Measurements from ENCODE around the gene KRT33B. TPM values are rescaled to one million over a fixed set of nuclear protein-coding genes. Genes with fewer than 3 reads are reported as not detected.

The KRT33B gene
- polyA plus RNA-seq, 1 donor (not counting 4 experiments of a cell fraction or from before 2014, with no cell fraction given) = 0.21 TPM

GRCh38 chr17:41345992-41346391 is 23.6 kb downstream of the KRT33B start:
- dilution Hi-C loops (cut with MboI; ENCODE audit: extremely low pct_ligation_motif_present, low sequenced_read_pairs) = no loop called here
- peaks cover 20% of the 10 kb centered on the region for H3K4me1 ChIP-seq (ENCODE audit: control insufficient read depth, extremely low read depth, insufficient read depth, low read length)
- H3K79me2 ChIP-seq (ENCODE audit: control insufficient read depth, insufficient read depth, low read length) = no peaks in the 10 kb centered on the region
- FAIRE-seq (no peak), DNase-seq (ENCODE audit: low read depth, low spot score) (no peak)
- no peaks in the 10 kb centered on the region for H3K27me3 ChIP-seq (ENCODE audit: control insufficient read depth, extremely low read depth, insufficient read depth, low read length)
- H3K9ac ChIP-seq (ENCODE audit: control insufficient read depth, extremely low read depth, insufficient read depth, low read length) = no peak overlapping the region
- no peaks in the 10 kb centered on the region for H3K36me3 ChIP-seq (ENCODE audit: control insufficient read depth in 2 of 2, extremely low read depth in 1 of 2, insufficient read depth in 2 of 2, low read length in 2 of 2)
- H3K4me2 ChIP-seq (ENCODE audit: control insufficient read depth, extremely low read depth, insufficient read depth, low read depth, low read length) = no peak overlapping the region
- no peaks in the 10 kb centered on the region for H4K20me1 ChIP-seq (ENCODE audit: control insufficient read depth, extremely low read depth, insufficient read depth, low read length)
- H2AFZ ChIP-seq (ENCODE audit: control insufficient read depth, low read length) = no peak overlapping the region
- TF ChIP-seq CTCF (optimal IDR thresholded peaks at IDR 0.05 in 1 of 3, IDR thresholded peaks at IDR 0.05 in 1 of 3, conservative IDR thresholded peaks at IDR 0.05 in 1 of 3; ENCODE audit: extremely low read depth in 1 of 3, insufficient read depth in 2 of 3, low read length in 3 of 3) (no peak), EZH2 (IDR thresholded peaks at IDR 0.05; ENCODE audit: low read length) (no peak)
- no peaks in the 10 kb centered on the region for H3K9me3 ChIP-seq (ENCODE audit: control insufficient read depth, low read depth, low read length)
- no peak overlapping the region for H3K4me3 ChIP-seq (ENCODE audit: control insufficient read depth in 2 of 3, extremely low read depth in 1 of 3, insufficient read depth in 2 of 3, low read depth in 1 of 3, low read length in 3 of 3)
- no peaks in the 10 kb centered on the region for H3K9me1 ChIP-seq (ENCODE audit: control insufficient read depth, extremely low read depth, insufficient read depth, low read length)
- H3K27ac ChIP-seq (ENCODE audit: control insufficient read depth, insufficient read depth, low read length) = no peak overlapping the region

GRCh38 chr17:41343029-41343428 is 26.6 kb downstream of the KRT33B start:
- H2AFZ ChIP-seq (ENCODE audit: control insufficient read depth, low read length) = no peak overlapping the region
- H4K20me1 ChIP-seq (ENCODE audit: control insufficient read depth, extremely low read depth, insufficient read depth, low read length) = no peaks in the 10 kb centered on the region
- no peaks in the 10 kb centered on the region for H3K27me3 ChIP-seq (ENCODE audit: control insufficient read depth, extremely low read depth, insufficient read depth, low read length)
- H3K36me3 ChIP-seq (ENCODE audit: control insufficient read depth in 2 of 2, extremely low read depth in 1 of 2, insufficient read depth in 2 of 2, low read length in 2 of 2) = no peaks in the 10 kb centered on the region
- peaks cover 22% of the 10 kb centered on the region for H3K4me1 ChIP-seq (ENCODE audit: control insufficient read depth, extremely low read depth, insufficient read depth, low read length)
- no peaks in the 10 kb centered on the region for H3K9me3 ChIP-seq (ENCODE audit: control insufficient read depth, low read depth, low read length)
- TF ChIP-seq EZH2 (IDR thresholded peaks at IDR 0.05; ENCODE audit: low read length) (no peak), CTCF (optimal IDR thresholded peaks at IDR 0.05 in 1 of 3, IDR thresholded peaks at IDR 0.05 in 1 of 3, conservative IDR thresholded peaks at IDR 0.05 in 1 of 3; ENCODE audit: extremely low read depth in 1 of 3, insufficient read depth in 2 of 3, low read length in 3 of 3) (no peak)
- H3K4me3 ChIP-seq (ENCODE audit: control insufficient read depth in 2 of 3, extremely low read depth in 1 of 3, insufficient read depth in 2 of 3, low read depth in 1 of 3, low read length in 3 of 3) = no peak overlapping the region
- H3K27ac ChIP-seq (ENCODE audit: control insufficient read depth, insufficient read depth, low read length) = no peak overlapping the region
- FAIRE-seq (no peak), DNase-seq (ENCODE audit: low read depth, low spot score) (no peak)
- no peaks in the 10 kb centered on the region for H3K79me2 ChIP-seq (ENCODE audit: control insufficient read depth, insufficient read depth, low read length)
- no peaks in the 10 kb centered on the region for H3K9me1 ChIP-seq (ENCODE audit: control insufficient read depth, extremely low read depth, insufficient read depth, low read length)
- no peak overlapping the region for H3K4me2 ChIP-seq (ENCODE audit: control insufficient read depth, extremely low read depth, insufficient read depth, low read depth, low read length)
- dilution Hi-C loops (cut with MboI; ENCODE audit: extremely low pct_ligation_motif_present, low sequenced_read_pairs) = no loop called here
- H3K9ac ChIP-seq (ENCODE audit: control insufficient read depth, extremely low read depth, insufficient read depth, low read length) = no peak overlapping the region
